ENCODE measurements around the gene RHEX.
"Not testable (repeated sequence)": the region's sequence is repeated elsewhere in the genome, so short reads cannot be mapped to it uniquely, and the experiment has no call there.

Gene RHEX

GRCh38 chr1:206058927-206059292 lies 5.9 kb downstream of the RHEX start:
- no peak for DNase-seq (ENCODE audit: low read depth in 2 of 2)

DNA sequence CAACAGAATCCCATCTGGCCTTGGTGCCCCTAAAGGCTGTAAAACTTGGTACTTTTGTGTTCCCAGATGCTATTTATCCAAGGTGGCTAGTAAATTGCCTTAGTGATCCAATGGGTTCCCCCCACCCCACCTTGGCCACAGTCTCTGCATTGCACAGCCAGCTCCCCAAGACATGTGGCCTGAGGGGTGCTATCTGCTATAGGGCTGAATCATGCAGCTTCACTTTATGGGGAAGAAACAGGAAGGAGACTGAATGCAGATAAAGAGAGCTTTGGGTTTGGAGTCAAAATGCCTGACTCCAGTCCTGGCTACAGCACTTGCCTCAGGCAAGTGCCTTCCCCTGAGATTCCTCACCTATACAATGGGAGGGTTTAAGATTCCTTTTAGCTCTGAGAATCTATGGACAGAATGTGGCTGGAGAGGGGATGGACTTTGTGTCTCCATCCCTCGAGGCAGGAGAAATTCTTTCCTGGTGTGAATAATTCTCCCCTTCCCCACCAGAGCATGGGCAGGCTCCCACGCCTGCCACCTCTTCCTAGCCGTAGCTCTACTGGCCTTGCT lies 6.5 kb downstream of the RHEX start:
- no peak for DNase-seq (ENCODE audit: low read depth in 2 of 2)

- no peak for DNase-seq (ENCODE audit: low read depth in 2 of 2)
Observed at GRCh38 chr1:206060844-206061243, 7.9 kb downstream of the RHEX start.

- DNase-seq (ENCODE audit: low read depth in 2 of 2), result no peak
Observed at GRCh38 chr1:206062464-206062863, 9.5 kb downstream of the RHEX start.

DNA sequence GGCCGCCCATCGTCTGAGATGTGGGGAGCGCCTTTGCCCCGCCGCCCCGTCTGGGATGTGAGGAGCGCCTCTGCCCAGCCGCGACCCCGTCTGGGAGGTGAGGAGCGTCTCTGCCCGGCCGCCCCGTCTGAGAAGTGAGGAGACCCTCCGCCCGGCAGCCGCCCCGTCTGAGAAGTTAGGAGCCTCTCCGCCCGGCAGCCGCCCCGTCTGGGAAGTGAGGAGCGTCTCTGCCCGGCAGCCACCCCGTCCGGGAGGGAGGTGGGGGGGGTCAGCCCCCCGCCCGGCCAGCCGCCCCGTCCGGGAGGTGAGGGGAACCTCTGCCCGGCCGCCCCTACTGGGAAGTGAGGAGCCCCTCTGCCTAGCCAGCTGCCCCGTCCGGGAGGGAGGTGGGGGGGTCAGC lies 11.0 kb downstream of the RHEX start:
- DNase-seq (ENCODE audit: low read depth in 2 of 2), result not testable (repeated sequence)

GRCh38 chr1:206064501-206064900 lies 11.5 kb downstream of the RHEX start:
- not testable (repeated sequence) for DNase-seq (ENCODE audit: low read depth in 2 of 2)

DNA sequence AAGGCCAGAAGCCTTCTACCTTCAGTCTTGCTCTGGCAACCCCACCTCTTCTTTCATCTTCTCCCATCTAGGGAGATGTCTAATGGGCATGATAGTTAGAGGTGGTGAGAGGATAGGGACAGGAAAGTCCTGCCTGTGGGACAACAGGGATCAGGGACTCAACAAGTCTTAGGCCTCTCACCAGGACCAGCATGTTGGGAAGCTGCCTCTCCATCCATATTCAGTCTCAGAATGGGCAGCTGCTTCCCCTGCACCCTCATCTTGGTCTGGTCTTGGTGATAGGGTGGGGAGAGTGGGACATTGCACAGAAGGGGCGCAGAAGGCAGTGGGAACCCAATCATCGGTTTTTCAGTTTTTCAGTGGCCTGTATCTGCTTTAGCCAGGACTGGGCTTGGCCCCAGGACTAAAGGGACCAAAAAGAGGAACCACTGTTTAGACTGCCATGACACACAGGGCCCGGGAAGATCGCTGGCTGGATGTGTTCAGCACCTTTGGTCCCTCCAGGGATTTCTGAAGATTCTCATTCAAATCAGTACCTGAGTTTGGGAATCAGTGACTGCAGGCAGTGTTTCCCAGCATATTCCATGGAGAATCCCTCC lies 12.7 kb downstream of the RHEX start:
- no peak for DNase-seq (ENCODE audit: low read depth in 2 of 2)

DNA sequence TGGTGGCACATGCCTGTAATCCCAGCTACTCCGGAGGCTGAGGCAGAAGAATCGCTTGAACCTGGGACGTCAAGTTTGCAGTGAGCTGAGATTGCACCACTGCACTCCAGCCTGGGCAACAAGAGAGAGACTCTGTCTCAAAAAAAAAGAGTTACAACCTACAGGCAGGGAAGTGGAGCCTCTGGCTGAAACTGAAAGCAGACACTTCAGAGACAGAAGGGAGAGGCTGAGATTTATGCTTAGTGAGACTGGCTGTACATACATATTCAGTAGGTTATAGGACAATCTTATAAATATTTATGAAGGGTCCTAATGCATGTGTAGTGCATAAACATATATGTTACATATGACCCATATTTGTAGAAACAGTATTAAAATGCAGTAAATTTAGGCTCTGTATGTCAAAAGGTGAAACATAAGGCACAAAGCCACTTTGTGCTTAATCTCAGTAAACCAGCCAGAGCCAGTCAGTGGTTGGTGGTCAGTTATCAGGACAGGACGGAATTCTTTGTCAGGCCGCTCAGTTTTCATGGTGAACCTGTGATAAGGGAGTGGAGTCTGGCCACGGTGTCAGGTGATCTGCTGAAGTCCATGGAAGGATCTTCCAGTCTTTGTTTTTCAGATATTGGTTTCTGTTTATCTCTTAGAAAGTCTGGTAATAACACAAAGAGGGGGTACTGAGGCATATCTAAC lies 13.7 kb downstream of the RHEX start:
- no peak for DNase-seq (ENCODE audit: low read depth in 2 of 2)

DNA sequence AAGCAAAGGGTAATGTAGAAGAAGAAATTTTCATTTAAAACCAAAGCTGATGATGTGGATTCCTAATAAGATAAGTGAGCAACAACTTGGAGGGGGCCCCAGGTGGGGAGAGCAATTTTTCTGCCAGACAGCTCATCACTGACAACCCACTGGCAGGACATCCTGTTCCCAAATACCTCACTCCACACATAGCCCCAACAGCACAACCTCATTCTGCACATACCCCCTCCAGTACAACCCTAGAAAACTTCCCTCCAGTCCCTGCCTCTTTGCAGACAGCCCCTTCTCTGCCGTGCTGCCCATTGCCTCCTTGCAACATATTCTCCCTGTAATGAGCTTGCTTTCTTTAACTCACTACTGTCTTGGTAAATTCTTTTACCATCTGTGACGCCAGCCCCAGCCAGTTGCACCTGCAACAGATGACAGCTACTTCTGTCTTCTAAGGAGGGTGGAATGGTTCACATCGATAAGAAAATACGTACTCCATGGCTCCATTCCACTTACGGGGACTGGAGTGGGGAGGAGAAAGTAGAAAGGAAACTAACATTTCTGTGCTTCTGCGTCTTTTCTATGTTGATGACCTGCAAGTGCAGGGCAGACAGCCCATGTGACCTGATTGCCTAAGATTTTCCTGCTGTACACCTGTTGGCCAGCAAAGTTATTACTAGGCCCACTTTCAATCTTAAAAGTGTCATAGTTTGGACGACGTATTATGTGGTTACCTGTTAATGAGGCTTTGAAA lies 14.7 kb downstream of the RHEX start:
- DNase-seq (ENCODE audit: low read depth in 2 of 2), result no peak

DNA sequence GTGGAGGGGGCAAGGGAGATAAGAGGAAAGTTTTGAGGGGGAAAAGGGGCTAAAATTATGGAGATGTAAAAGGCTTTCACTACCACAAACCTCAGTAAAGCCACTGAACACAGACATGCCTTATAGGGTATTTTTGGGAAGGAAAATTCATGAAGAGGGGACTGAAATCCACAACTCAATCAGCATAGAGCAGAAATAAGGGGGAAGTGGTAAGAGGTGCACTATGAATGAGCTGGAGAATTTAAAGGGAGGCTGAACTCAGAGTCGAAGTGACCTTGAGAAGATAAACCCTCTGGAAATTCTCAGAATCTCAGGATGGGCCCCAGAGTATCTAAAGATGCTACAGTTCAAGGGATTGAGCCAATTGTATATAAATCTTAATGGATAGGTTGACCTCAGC lies 15.3 kb downstream of the RHEX start:
- DNase-seq (ENCODE audit: low read depth in 2 of 2), result no peak

DNA sequence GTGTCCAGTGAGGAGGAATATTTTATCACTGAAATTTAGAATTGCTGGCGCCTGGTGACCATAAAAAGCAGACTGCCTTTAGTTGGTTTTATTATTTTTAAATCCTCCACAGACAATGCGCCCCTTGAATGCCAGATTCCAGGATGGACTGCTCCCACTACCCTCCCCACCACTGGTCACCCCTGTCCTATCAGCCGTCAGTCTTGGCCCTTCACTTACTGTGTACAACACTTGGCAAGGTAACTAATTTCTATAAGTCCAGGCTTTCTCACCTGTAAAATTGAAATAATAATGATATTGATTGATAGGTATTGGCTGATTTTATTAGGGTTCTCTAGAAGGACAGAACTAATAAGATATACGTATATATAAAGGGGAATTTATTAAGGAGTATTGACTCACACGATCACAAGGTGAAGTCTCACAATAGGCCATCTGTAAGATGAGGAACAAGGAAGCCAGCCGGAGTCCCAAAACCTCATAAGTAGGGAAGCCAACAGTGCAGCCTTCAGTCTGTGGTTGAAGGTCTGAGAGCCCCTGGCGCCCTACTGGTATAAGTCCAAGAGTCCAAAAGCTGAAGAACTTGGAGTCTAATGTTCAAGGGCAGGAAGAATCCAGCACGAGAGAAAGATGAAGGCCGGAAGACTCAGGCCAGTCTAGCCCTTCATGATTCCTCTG lies 17.8 kb downstream of the RHEX start:
- no peak for DNase-seq (ENCODE audit: low read depth in 2 of 2)

DNA sequence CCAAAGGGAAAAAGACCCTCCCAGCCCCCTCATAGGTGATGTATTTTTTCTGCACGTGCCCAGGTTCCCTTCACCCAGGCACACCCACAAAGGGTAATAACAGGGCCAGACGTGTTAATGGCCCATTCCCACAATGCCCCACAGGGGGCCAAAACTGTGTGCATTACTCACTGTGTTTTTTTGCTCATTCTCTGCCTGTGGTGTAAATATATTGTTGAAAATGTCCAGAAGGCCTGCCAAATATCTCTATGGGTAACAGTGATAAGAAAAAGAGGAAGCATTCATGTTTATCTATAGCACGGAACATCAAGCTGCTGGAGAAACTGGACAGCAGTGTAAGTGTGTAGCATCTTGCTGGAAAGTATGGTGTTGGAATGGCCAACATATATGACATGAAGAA lies 21.9 kb downstream of the RHEX start:
- DNase-seq (ENCODE audit: low read depth in 2 of 2), result no peak

DNA sequence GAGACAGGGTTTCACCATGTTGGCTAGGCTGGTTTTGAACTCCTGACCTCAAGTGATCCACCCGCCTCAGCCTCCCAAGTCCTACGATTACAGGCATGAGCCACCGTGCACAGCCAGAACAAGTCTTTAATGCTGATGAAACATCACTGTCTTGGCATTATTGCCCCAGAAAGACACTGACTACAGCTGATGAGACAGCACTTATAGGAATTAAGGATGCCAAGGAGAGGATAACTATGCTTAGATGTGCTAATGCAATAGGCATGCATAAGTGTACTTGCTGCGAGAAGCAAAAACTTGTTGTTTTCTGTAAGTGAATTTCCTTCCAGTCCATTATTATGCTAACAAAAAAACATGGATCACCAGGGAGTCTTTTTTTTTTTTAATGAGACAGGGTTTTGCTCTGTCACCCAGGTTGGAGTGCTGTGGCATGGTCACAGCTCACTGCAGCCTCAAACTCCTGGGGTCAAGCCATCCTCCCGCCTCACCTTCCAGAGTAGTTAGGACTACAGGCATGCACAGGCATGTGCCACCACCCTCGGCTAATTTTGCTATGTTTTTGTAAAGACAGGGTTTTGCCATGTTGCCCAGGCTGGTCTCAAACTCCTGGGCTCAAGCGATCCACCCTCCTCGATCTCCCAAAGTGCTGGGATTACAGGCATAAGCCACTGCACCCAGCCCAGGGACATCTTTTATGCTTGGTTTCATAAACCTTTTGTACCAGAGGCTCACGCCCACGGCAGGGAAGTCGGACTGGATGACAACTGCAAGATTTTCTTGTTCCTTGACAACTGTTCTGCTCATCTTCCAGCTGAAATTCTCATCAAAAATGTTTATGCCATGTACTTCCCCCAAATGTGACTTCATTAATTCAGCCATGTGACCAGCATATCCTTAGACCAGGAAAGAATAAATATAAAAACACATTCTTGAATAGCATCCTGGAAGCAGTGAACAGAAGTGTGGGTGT lies 23.1 kb downstream of the RHEX start:
- DNase-seq (ENCODE audit: low read depth in 2 of 2), result no peak

- DNase-seq (ENCODE audit: low read depth in 2 of 2), result no peak
Observed at GRCh38 chr1:206079135-206079534, 26.2 kb downstream of the RHEX start.

GRCh38 chr1:206080026-206080820 lies 27.2 kb downstream of the RHEX start:
- DNase-seq (ENCODE audit: low read depth in 2 of 2), result no peak

GRCh38 chr1:206081856-206082255 lies 28.9 kb downstream of the RHEX start:
- no peak for DNase-seq (ENCODE audit: low read depth in 2 of 2)

DNA sequence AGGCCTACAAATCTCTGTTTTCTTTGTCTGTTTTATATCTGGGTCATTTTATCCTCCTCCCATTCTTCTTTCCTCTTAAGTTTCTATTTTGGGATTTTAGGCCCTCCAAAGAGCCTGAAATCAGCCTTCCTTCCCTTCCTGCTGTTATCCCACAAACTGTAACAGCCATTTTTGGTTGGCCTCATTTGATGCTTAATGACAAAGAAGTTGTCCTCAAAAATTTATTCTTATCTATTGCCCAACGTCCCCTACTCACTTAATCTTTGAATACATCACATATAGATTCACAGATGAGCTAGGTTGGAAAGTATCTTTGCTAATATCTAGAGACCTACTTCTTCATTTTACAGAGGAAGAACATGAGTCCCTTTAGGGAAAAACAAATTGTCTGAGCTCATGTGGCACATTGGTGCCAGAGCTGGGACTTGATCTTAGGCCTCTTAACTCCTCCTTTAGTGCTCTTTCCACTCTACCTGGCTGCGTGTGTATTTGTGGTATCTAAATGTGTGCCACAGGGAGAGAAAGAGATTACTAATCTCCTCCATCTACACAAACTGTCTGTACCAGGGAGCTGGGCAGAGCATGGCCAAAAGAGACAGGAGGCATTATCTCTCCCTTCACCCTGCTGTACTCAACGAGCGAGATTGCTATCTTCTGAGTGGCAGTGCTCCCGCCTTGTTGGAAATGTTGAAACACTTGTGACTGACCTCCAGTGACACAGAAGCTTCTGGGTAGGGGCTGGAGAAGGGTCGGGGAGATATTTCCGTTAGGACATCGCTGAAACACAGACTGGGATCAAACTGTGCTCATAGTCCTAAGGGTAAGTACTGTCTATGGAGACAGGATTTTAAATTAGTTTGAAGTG lies 30.1 kb downstream of the RHEX start:
- no peak for DNase-seq (ENCODE audit: low read depth in 2 of 2)

- no peak for DNase-seq (ENCODE audit: low read depth in 2 of 2)
Observed at GRCh38 chr1:206083750-206084149, 30.8 kb downstream of the RHEX start.

DNA sequence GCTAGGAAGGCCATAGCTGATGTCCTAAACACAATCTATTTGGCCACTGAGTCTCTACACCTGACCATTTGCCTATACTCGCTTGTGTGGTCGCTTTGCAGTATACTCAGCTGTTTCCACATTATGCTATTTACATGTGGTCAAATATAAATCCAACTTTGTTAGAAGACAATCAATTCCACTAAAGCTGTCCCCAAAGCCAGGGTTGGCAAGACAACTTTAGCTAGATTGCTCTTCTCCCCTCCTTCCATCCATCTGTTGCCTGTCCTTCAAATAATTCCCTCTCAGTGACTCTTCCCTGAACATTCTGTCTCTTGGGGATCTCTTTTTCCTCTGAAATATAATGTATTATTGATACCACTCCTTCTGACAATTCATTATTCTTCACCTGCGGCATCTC lies 34.1 kb downstream of the RHEX start:
- DNase-seq (ENCODE audit: low read depth in 2 of 2), result no peak

Measured in stimulated activated CD4-positive, alpha-beta T cell treated with anti-CD3 and anti-CD28 coated beads, Interleukin-4, amount 100 ng/mL, for 48 hours (primary cell).